ENCODE data around the gene SPACA6. TPM values are rescaled to one million over a fixed set of nuclear protein-coding genes. Genes with fewer than 3 reads are reported as not detected.

SPACA6 gene
- total and polyA plus RNA-seq, 10 of the 15 experiments (the other 5 are each of a cell fraction or from before 2014, with no cell fraction given), result 0.31 to 6.5 (median 1.7) TPM

GRCh38 chr19:51690454-51691073 is 2.6 kb upstream of the SPACA6 start (continued):
- TF ChIP-seq RELB (IDR thresholded peaks at IDR 0.05; ENCODE audit: low read depth) (no peak), NFYB (IDR thresholded peaks at IDR 0.05; ENCODE audit: insufficient read depth, low read depth, low read length) (no peak), MTA3 (IDR thresholded peaks at IDR 0.05; ENCODE audit: borderline replicate concordance, low read length) (no peak), HDAC6 (IDR thresholded peaks at IDR 0.05; ENCODE audit: unreplicated experiment) (no peak), IKZF1 (conservative IDR thresholded peaks at IDR 0.05) (0 out of 2 replicates have a peak, but pooled peaks have one; percentile 17), SIX5 (IDR thresholded peaks at IDR 0.05; ENCODE audit: low read depth, low read length, severe bottlenecking) (no peak), ATF7 (IDR thresholded peaks at IDR 0.05; ENCODE audit: low read depth) (no peak), BMI1 (IDR thresholded peaks at IDR 0.05; ENCODE audit: borderline replicate concordance) (0 out of 2 replicates have a peak, but pooled peaks have one; percentile 68)

GRCh38 chr19:51691074-51691583 is 2.0 kb upstream of the SPACA6 start:
- Histone ChIP-seq H3K4me2 (ENCODE audit: control insufficient read depth, insufficient read depth) (no peak overlapping the region), H2AFZ (ENCODE audit: control insufficient read depth, low read depth, low read length) (no peak overlapping the region), H3K79me2 (ENCODE audit: control insufficient read depth, insufficient read depth, low read length) (no peaks in the 10 kb centered on the region), H3K4me1 (ENCODE audit: control insufficient read depth, insufficient read depth, low read length) (no peaks in the 10 kb centered on the region), H3K27ac (ENCODE audit: control insufficient read depth, insufficient read depth) (no peak overlapping the region), H4K20me1 (ENCODE audit: control insufficient read depth, insufficient read depth) (no peaks in the 10 kb centered on the region), H3K9ac (ENCODE audit: control insufficient read depth, insufficient read depth, low read length) (no peak overlapping the region), H3K9me3 (replicated peaks; ENCODE audit: control insufficient read depth, insufficient read depth, low read length) (no peaks in the 10 kb centered on the region), H3K27me3 (replicated peaks in 1 of 2; ENCODE audit: control insufficient read depth in 2 of 2, insufficient read depth in 2 of 2, low read length in 1 of 2) (peaks cover 3 to 9% of the 10 kb centered on the region in 2 experiments), H3K4me3 (no peak overlapping the region), H3K36me3 (ENCODE audit: control insufficient read depth in 2 of 2, insufficient read depth in 2 of 2, low read length in 1 of 2) (no peaks in the 10 kb centered on the region)
- in situ Hi-C loops (cut with MboI) (no loop called here), intact Hi-C loops (cut with micrococcal nuclease; ENCODE audit: unreplicated experiment) (no loop called here)
- TF ChIP-seq, protein P1, sequence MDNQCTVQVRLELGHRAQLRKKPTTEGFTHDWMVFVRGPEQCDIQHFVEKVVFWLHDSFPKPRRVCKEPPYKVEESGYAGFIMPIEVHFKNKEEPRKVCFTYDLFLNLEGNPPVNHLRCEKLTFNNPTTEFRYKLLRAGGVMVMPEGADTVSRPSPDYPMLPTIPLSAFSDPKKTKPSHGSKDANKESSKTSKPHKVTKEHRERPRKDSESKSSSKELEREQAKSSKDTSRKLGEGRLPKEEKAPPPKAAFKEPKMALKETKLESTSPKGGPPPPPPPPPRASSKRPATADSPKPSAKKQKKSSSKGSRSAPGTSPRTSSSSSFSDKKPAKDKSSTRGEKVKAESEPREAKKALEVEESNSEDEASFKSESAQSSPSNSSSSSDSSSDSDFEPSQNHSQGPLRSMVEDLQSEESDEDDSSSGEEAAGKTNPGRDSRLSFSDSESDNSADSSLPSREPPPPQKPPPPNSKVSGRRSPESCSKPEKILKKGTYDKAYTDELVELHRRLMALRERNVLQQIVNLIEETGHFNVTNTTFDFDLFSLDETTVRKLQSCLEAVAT (IDR thresholded peaks at IDR 0.05), result 0 out of 2 replicates have a peak, but pooled peaks have one; percentile 19
- no peak for TF ChIP-seq KAT2A (conservative IDR thresholded peaks at IDR 0.05; ENCODE audit: control insufficient read depth, low read depth, low read length)
- ChIA-PET SMC1A (ENCODE audit: uncharacterized antibody, unreplicated experiment) (interaction anchor here (0.6 kb wide), 1 partner anchor 78 kb away, joined by 3 read pairs; no protein-coding TSS in a partner anchor), POLR2A (no interaction called here), RAD21 (ENCODE audit: unreplicated experiment) (no interaction called here), CTCF (no interaction called here)
- BruUV-seq (replicated peaks), result no TSS peak
- DNase-seq (ENCODE audit: low read depth, low spot score) (no peak), ATAC-seq (no peak), FAIRE-seq (no peak)
- 26% methylated on average over 5 of the region's 9 CpGs for WGBS (ENCODE audit: insufficient coverage, insufficient replicate concordance, low lambda C conversion rate, missing lambda C conversion rate)

Data from GM12878 (cell line).